Activated T-helper 1 cell treated with anti-CD3 and anti-CD28 coated beads, Interleukin-2, amount 50 U/mL, for 16 hours (primary cell): ENCODE data around the gene SBF2.
"Not testable (repeated sequence)": the region's sequence is repeated elsewhere in the genome, so short reads cannot be mapped to it uniquely, and the experiment has no call there.

Experiments
- DNase-seq, 2 donors: peaks; one replicate each; pipeline ENCODE4 v3.0.0-alpha.2; 2020; ENCODE audit warnings: low read depth in 1 of 2, low spot score in 1 of 2

SBF2 gene

DNA sequence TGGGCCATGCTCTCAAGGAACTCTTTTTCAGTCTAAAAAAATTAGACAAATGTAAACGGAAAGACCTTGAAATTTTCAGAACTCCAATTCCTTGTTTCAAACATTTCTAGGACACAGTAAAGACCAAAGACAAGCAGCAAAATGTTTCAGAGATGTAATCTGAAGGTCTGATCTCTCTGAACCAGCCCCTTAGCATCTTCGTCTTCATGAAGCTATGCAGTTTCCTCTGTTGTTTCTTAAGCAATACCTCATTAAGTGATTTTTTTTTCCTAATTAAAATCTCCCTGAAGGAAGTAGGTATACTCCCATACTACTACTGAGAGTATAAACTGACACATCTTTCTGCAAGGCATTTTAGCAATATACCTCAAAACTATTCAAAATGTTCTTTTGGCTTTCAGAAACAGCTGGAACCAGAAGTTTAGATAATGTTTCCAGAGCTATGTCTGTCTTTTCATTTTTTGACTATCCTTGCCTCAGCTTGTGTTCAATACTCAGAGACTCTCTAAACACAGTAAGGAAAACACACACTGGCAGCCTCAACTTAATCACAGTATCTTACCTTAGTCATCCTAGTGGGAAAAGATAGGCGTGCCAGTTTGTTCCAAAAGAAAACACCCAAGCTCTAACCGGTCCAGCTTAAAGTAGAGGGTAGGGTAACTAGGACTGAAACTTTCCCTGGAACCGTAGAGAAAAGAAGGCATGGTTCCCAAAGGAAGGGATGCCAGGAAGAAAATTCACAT is 25.1 kb downstream of the SBF2 start:
- no peak for DNase-seq

DNA sequence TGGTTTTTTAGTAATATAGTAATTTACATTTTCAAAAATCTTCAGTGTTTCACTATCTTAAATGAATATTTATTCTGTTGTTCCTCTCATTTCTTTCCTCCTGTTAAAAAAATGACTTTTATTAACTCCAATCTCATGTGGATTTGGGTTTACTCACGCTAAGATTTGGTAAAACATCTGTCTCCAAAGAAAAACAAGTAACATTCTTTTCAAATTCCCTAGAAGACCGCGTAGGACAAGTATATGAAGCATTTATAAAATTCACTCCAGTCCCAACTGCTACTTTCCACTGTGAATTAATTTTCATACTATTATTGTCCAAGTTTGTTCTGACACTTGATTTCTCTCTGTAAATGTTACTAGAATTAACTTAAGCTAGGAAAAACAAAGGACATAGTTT is 26.2 kb downstream of the SBF2 start:
- no peak for DNase-seq

DNA sequence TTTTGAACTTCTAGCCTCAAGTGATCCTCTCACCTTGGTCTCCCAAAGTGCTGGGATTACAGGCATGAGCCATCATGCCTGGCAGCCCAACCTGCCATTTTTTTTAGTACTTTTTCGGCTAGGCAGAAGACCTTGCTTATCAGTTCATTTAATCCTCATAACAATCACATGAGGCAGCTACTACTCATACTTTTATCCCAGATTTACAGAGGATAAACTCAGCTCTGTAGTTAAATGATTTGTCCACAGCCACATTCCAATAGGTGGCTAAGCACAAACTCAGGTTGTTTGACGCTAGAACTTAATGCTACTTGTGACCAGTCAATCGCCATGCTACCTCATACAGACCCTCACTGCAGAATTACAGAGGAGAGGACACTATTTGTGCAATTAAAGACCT is 28.1 kb downstream of the SBF2 start:
- no peak for DNase-seq

DNA sequence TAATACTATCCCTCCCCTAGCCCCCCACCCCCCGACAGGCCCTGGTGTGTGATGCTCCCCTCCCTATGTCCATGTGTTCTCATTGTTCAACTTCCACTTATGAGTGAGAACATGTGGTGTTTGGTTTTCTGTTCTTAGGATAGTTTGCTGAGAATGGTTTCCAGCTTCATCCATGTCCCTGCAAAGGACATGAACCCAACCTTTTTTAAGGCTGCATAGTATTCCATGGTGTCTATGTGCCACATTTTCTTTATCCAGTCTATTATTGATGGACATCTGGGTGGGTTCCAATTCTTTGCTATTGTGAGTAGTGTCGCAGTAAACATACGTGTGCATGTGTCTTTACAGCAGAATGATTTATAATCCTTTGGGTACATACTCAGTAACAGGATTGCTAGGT is 29.3 kb downstream of the SBF2 start:
- DNase-seq, result not testable (repeated sequence)

DNA sequence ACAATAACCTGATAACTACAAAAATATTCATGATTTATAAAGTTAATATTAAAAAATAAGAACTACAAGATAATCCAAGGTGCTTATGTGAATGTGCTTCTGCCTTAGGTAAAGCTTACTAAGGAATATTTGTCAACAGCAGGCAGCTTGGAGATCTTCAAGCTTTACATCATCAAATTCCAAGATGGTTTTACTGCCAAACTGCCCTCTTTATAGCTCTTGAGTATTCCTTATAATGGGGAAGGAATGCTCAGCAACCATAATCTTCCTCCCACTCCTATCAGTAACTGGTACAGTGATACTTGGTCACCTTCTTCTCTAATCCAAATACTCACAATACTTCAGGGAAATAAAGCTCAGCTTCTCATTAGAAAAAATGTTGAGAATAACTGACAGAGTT is 30.1 kb downstream of the SBF2 start:
- no peak for DNase-seq

DNA sequence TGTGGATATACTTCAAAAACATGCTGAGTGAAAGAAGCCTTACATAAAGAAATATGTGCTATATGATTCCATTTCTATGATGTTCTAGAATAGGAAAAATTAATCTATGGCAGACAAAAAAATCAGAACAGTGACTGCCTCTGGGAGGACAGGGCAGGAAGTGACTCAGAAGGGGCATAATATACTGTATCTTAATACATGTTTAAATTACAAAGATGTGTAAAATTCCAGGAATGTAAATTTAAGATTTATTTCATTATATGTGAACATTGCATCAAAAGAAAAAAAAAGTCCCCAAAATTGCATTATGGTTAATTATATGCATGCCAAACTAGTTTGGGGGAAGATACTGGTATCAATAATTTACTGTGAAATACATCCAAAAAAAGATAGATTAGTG is 32.2 kb downstream of the SBF2 start:
- no peak for DNase-seq

DNA sequence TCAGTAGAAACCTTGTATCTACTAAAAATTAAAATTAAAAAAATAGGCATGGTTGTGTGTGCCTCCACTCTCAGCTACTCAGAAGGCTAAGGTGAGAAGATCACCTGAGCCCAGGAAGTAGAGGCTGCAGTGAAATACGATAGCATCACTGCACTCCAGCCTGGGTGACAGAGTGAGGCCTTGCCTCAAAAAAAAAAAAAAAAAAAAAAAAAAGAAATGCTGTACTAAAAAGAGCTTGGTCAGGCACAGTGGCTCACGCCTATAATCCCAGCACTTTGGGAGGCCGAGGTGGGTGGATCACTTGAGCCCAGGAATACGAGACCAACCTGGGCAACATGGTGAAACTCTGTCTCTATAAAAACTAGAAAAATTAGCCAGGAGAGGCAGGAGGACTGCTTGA is 36.5 kb downstream of the SBF2 start:
- no peak for DNase-seq

DNA sequence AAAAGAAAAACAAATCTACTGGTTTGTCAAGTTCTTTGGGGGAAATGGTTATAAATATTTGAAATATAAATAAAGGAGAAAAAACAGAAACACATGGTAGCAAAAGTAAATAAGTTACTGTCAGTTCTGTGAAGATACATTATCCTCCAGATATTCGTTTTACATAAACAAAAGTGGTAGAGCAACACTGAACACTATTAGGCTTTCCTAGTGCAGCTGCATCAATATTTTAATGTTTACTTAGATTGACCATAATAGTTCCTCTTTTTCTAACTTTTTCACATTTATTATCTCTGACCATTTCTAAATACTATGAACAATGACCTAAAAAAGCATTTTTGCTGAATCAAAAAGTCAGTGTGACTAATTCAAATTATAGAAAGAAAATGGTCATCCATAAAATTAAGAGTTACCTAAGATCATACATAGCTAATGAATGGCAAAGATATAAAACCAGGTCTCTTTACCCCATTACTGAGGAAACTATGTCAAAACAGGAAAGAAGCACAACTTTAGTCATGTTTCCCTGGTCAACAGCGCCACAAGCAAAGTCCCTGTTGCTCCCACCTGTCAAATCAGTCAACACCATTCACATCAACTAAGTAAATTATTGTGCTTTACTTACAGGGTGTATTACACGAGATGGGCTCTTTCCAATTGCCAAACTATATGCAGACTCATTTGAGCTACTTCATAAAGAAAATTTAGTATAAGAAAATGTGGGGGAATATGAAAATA is 38.5 kb downstream of the SBF2 start:
- DNase-seq, result no peak

DNA sequence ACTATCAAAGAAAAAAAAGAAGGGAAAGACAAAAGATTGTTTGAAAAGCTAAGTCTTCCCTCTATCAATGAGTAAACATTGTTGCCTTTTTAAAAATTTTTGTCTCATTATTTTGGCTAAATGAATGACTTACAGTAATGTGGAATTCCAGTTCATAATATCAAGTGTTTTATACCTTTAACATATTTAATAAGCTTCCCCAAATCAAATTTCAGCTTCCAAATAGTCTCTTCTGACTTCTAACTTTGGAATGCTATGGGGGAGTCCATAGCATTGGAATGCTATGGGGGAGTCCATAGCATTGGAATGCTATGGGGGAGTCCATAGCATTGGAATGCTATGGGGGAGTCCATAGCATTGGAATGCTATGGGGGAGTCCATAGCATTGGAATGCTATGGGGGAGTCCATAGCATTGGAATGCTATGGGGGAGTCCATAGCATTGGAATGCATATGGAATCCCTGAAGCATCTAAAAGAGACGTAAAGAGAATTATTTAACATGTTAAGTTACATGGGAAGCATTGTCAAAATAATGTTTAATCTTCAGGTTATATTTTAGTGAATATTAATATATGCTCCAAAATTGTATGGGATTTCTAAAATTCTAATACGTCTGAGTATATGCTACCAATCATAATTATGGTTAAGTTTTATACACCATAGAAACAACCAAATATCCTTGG is 44.4 kb downstream of the SBF2 start:
- not testable (repeated sequence) for DNase-seq

DNA sequence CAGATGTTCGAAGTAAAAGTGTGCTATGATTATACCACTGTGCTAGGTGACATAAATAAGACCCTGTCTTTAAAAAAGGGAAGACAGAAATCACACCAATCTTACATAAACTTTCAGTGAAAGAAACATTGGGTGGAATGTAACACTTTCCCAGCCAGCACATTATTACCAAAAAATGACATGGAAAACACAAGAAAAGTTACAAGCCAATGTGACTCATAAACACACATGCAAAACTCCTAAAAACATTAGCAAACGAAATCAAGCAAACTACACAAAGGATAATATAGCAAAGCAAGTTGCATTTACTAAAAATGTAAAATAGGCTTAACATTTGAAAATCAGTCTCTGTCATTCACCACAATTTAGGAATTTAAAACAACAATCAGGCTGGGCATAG is 47.0 kb downstream of the SBF2 start:
- DNase-seq, result no peak

DNA sequence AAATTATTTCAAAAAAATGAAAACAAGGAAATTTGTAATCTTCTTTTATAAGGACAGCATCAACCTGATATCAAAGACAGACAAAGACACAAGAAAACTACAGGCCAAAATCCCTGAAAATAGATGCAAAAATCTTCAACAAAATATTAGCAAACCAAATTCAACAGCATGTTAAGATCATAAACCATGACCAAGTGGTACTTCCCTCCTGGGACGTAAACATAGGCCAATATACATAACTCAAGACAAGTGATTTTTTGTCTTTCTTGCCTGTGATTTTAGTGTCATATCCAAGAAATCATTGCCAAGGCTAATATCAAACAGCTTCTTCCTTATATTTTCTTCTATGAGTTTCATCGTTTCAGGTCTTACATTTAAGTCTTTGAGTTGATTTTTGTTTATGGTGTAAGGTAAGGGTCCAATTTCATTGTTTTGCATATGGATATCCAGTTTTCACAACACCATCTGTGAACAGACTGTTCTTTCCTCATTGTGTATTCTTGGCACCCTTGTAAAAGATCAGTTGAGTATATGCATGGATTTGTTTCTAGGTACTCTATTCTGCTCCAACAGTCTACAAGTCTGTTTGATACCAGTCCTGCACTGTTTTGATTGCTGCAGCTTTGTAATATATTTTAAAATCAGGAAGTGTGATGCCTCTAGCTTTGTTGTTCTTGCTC is 50.0 kb downstream of the SBF2 start:
- no peak for DNase-seq

DNA sequence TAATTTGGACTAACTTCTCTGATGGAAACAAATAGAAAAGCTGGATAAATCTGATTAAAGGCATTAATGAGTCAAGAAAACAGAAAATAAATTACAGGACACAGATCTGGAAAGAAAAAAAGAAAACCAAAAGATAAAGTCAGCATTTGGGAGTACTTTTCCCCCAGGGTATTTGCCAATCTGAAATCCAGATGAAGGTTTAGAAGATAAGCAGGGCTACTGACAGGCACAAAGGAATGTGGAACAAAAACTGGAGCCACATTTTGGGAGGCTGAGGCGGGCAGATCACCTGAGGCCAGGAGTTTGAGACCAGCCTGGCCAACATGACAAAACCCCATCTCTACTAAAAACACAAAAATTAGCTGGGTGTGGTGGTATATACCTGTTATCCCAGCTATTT is 57.2 kb downstream of the SBF2 start:
- DNase-seq, result no peak

DNA sequence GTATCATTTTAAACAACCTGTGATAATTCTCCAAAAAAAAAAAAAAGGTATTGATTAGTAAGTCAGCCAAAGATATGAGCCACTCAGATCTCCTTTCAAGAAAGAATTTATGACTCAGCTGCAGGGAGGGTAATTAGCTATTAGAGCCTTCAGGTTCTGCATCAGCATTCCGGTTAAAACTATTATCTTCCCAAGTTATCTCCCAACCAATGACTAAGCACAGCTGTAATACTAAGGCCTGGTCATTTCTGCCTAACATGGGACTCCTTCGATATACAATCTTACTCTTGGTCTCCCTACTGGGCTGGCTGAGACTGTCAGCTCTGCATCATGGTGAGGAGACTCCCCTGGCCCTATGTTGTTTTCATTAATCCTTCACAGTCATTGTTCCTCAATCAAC is 60.4 kb downstream of the SBF2 start:
- no peak for DNase-seq

DNA sequence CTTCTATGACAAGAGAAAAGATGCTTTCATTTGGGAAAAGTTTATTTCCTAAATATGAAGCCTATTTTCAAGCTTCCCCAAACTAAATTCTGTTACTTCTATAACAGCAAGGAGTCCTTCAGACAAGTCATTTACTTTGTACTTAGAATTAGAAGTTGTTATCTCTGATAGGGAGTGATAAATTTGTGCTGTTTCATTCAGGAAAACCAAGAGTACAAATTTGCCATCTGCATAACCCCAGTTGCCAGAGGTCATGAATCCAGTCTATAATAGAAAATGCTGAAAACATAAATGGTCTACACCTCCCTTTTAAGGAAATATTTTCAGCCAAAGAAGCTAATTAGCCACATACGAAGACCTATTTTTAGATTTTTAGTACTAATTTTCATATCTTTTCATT is 61.3 kb downstream of the SBF2 start:
- no peak for DNase-seq

DNA sequence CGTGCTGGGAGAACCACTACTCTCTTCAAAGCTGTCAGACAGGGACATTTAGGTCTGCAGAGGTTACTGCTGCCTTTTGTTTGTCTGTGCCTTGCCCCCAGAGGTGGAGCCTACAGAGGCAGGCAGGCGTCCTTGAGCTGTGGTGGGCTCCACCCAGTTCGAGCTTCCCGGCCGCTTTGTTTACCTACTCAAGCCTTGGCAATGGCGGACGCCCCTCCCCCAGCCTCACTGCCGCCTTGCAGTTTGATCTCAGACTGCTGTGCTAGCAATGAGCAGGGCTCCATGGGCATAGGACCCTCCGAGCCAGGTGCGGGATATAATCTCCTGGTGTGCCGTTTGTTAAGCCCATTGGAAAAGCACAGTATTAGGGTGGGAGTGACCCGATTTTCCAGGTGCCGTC is 62.2 kb downstream of the SBF2 start:
- not testable (repeated sequence) for DNase-seq

DNA sequence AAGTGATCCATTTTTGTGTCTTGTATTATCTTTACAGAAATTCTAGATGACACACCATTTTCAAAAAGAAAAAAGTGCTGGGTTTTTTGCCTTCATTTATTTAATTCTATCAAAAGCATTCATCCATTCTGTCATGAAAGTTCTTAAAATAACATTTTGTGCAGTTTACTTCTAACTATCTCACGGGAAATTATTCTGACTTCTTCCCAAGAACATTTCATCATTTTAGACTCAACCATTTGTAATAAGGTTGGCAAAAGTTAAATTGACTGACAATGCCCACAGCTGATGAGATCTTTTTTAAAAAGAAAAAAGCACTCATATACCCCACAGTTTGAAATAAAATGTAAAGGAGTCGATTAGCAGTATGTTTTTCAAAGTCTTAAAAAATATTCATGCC is 68.5 kb downstream of the SBF2 start:
- no peak for DNase-seq

DNA sequence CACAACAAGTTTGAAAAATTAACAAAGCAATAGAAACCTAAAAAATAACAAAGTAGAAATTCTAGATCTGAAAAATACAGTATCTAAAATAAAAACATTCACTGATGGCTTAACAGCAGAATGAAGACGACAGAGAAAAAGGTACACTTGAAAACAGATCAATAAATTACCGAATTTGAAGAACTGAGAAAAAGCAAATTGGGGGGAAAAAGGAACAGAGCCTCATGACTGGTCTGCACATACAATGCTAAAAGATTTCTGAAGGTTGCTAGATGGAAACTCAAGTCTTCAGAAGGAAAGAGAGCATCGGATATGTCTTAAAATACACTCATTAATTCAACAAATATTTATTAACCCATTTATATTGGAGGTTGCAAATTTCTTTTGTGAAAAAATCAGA is 71.6 kb downstream of the SBF2 start:
- DNase-seq, result no peak

DNA sequence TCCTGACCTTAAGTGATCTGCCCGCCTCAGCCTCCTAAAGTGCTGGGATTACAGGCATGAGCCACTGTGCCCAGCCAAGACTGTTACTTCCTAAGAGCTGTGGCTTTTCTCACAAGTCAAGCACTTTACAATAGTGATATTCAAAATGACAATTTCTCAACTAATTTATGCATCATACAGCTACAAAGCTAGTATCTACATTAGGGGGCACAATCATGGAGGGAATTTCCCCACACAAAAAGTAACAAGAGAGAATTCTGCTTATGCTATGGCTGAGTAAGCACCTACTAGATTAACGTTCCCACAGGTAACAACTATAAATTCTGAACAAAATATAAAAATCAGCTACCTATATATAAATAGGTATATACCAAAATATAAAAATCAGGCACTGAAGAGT is 72.7 kb downstream of the SBF2 start:
- no peak for DNase-seq

DNA sequence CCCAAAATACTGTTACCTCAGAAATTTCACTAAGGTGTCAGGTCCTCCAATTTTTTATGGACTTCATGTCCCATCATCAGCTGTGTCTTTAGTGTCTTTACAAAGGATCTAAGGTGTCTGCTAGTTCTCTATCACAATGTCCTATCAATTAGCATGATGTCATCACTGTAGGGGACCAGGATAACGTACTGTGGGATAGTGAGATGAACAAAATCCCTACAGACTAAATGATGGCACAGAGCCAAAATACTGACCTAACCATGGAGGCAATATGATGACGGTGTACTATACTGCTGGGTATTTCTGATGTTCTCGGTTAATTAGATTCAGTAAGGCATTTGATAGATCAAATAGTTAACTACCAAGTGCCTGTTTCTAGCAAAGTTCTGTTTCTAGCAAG is 82.5 kb downstream of the SBF2 start:
- no peak for DNase-seq

DNA sequence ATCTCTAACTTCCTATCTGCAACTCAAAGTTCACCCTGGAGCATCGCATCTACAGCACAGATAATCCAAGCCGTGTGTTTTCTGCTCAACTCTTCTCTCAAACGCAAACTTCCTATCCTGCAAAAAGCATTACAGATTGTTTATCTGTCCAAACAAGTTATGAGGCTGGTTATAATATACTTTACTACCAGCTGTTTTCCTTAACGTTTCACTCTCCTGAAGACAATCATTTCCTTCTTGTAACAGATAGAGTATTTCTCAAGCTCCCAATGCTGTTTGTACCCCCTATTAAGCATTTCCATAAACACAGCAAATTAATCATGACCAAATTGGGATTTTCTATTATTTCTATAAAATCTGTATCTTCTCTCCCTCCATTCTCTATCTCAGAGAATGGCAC is 84.7 kb downstream of the SBF2 start:
- no peak for DNase-seq

DNA sequence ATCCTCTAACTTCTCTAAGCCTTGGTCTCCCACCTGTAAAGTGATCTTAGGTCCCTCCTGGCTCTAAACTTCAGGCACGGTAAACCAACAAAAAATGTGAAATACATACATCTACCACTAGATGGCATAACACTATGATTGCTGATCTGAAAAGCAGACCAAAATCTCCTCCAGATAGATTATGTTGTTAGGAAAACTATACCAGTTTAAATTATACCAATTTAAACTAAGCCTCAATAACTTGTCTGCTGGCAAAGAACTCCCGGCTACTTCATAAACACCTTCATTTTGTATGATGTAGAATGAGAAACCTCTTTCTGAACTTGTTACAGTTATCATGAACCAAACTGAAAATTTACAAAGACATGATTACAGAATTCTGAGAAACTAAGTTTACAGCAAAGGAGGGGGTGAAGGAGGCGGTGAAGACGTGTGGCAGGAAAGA is 85.9 kb downstream of the SBF2 start:
- DNase-seq, result no peak

DNA sequence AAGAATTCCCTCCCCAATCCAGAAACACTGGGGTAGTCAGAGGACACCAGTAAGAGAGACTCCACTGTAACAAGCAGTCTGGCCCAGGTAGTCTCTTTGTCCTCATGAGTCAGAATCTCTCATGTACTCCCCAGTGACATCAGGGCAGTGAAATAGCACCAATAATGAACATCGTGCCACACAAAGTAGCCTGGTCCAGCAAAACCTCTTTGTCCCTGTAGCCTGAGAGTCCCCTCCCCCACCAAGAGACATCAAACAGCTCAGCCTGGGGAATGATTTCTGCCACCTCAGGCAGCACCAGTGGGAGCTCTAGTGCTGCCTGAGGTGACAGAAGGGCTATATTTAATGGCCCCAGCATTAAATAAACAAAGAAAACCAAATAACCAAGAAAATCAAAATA is 88.1 kb downstream of the SBF2 start:
- no peak for DNase-seq
